Upper lobe of left lung (tissue), 4 donors: Measurements from ENCODE around the gene TMEM129.

Source experiments
- POLR2A ChIP-seq, 4 donors: fragments of 450-650 bp; IDR thresholded peaks; one replicate each; pipeline ENCODE4 v1.5.1; 2016 to 2017; ENCODE audit warnings: antibody characterized with exemption in 4 of 4, mild to moderate bottlenecking in 2 of 4
- POLR2AphosphoS5 ChIP-seq, 2 donors: sonication (generic); formaldehyde crosslinking; IDR thresholded peaks; one replicate each; pipeline ENCODE4 v1.5.1; 2017; ENCODE audit warnings: antibody characterized with exemption in 2 of 2
- TF ChIP-seq, protein P1 (sequence below), 6 experiments: fragments of 450-650 bp in 4 of 6; fragments of 200-600 bp in 2 of 6; sonication (generic) in 2 of 6; IDR thresholded peaks; one replicate each; pipeline ENCODE4 v1.5.1; 2016 to 2019; ENCODE audit warnings: antibody characterized with exemption in 6 of 6

DNA sequence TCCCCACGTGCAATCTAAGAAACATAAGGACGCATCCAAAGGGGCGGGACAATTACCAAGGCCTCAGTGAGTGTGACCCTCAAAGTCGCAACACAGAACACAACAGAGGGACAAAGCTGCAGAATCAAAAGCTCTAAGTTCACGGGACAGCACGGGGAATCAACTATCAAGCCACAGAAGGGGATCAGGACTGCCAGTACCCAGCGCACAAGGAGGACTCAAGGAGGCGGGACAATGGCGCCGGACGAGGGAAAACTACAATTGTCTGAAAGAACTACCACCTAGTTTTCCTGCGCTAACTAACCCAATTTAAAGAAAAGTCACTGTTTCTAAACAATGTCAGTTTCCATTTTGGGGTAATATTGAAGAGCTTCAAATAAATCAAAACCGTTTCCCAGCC is 38.3 kb downstream of the TMEM129 start:
- TF ChIP-seq POLR2AphosphoS5 (IDR thresholded peaks at IDR 0.05) (no peak), POLR2A (IDR thresholded peaks at IDR 0.05) (no peak)
- TF ChIP-seq, protein P1, sequence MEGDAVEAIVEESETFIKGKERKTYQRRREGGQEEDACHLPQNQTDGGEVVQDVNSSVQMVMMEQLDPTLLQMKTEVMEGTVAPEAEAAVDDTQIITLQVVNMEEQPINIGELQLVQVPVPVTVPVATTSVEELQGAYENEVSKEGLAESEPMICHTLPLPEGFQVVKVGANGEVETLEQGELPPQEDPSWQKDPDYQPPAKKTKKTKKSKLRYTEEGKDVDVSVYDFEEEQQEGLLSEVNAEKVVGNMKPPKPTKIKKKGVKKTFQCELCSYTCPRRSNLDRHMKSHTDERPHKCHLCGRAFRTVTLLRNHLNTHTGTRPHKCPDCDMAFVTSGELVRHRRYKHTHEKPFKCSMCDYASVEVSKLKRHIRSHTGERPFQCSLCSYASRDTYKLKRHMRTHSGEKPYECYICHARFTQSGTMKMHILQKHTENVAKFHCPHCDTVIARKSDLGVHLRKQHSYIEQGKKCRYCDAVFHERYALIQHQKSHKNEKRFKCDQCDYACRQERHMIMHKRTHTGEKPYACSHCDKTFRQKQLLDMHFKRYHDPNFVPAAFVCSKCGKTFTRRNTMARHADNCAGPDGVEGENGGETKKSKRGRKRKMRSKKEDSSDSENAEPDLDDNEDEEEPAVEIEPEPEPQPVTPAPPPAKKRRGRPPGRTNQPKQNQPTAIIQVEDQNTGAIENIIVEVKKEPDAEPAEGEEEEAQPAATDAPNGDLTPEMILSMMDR (IDR thresholded peaks at IDR 0.05): no peak
